ENCODE measurements around the gene KRT8.
"Not testable (repeated sequence)": the region's sequence is repeated elsewhere in the genome, so short reads cannot be mapped to it uniquely, and the experiment has no call there.

The KRT8 gene

GRCh38 chr12:52857500-52857899, 47.4 kb downstream of the KRT8 start:
- no peak for ATAC-seq
- TF ChIP-seq TCF4 (CRISPR knock-in tag; IDR thresholded peaks at IDR 0.05; ENCODE audit: borderline replicate concordance) (no peak), CSDC2 (CRISPR knock-in tag; IDR thresholded peaks at IDR 0.05) (no peak)

GRCh38 chr12:52856787-52857186, 48.1 kb downstream of the KRT8 start:
- TF ChIP-seq ZNF70 (CRISPR knock-in tag; IDR thresholded peaks at IDR 0.05) (no peak), TCF4 (CRISPR knock-in tag; IDR thresholded peaks at IDR 0.05; ENCODE audit: borderline replicate concordance) (no peak), OSR1 (CRISPR knock-in tag; IDR thresholded peaks at IDR 0.05) (no peak), ZC3H10 (CRISPR knock-in tag; IDR thresholded peaks at IDR 0.05) (no peak), ZNF8 (CRISPR knock-in tag; IDR thresholded peaks at IDR 0.05) (no peak), PATZ1 (CRISPR knock-in tag; IDR thresholded peaks at IDR 0.05; ENCODE audit: borderline replicate concordance) (no peak), ZNF565 (CRISPR knock-in tag; conservative IDR thresholded peaks at IDR 0.05; ENCODE audit: low read depth) (no peak), GLIS3 (CRISPR knock-in tag; IDR thresholded peaks at IDR 0.05) (no peak)
- ATAC-seq: no peak

- ATAC-seq: not testable (repeated sequence)
Observed at GRCh38 chr12:52856077-52856476, 48.8 kb downstream of the KRT8 start.

GRCh38 chr12:52851787-52852186, 53.1 kb downstream of the KRT8 start:
- ATAC-seq: no peak
- TF ChIP-seq OSR1 (CRISPR knock-in tag; IDR thresholded peaks at IDR 0.05): no peak
- TF ChIP-seq TSHZ2 (CRISPR knock-in tag; IDR thresholded peaks at IDR 0.05): no peak

- no peak for TF ChIP-seq GLIS3 (CRISPR knock-in tag; IDR thresholded peaks at IDR 0.05)
- TF ChIP-seq TSHZ2 (CRISPR knock-in tag; IDR thresholded peaks at IDR 0.05): no peak
- TF ChIP-seq PPARA (CRISPR knock-in tag; IDR thresholded peaks at IDR 0.05; ENCODE audit: borderline replicate concordance): no peak
- no peak for TF ChIP-seq BACH2 (CRISPR knock-in tag; IDR thresholded peaks at IDR 0.05; ENCODE audit: borderline replicate concordance)
- no peak for TF ChIP-seq CREB5 (CRISPR knock-in tag; IDR thresholded peaks at IDR 0.05; ENCODE audit: low read depth)
- TF ChIP-seq ISL1 (CRISPR knock-in tag; IDR thresholded peaks at IDR 0.05): no peak
- TF ChIP-seq POU6F1 (CRISPR knock-in tag; IDR thresholded peaks at IDR 0.05; ENCODE audit: borderline replicate concordance, low read depth): no peak
- no peak for TF ChIP-seq OSR1 (CRISPR knock-in tag; IDR thresholded peaks at IDR 0.05)
- no peak for TF ChIP-seq RARB (CRISPR knock-in tag; IDR thresholded peaks at IDR 0.05)
- TF ChIP-seq SNAI2 (CRISPR knock-in tag; IDR thresholded peaks at IDR 0.05): no peak
- no peak for TF ChIP-seq ZNF565 (CRISPR knock-in tag; conservative IDR thresholded peaks at IDR 0.05; ENCODE audit: low read depth)
- no peak for ATAC-seq
Observed at GRCh38 chr12:52850681-52851080, 54.2 kb downstream of the KRT8 start.
